DND-41 (cell line): ENCODE measurements around the gene TMEM131L.

ENCODE experiments used
- ATAC-seq: fragments of 200-7000 bp; cut with Tn5 transposase; 3 replicates; pipeline ENCODE4 v1.9.1; 2021; ENCODE audit warnings: low read depth; ENCODE audit not compliant: insufficient read depth
- DNase-seq: peaks from one replicate; pipeline ENCODE4 v3.0.0-alpha.2; 2020
- H2AFZ ChIP-seq: 2 replicates; pipeline ENCODE4 v1.6.0; 2012; ENCODE audit warnings: low read depth, low read length
- H3K27ac ChIP-seq: 2 replicates; pipeline ENCODE4 v1.5.1; 2012; ENCODE audit warnings: low read length, inconsistent platforms
- H3K27me3 ChIP-seq: fragments of 200-600 bp; sonication (generic); 2 replicates; pipeline ENCODE4 v1.6.0; 2012; ENCODE audit warnings: low read length, mild to moderate bottlenecking, inconsistent platforms; ENCODE audit not compliant: insufficient read depth, poor library complexity
- H3K36me3 ChIP-seq: 2 replicates; pipeline ENCODE4 v1.5.1; 2012; ENCODE audit warnings: low read length, inconsistent platforms; ENCODE audit not compliant: insufficient read depth
- H3K4me1 ChIP-seq: 2 replicates; pipeline ENCODE4 v1.5.1; 2012; ENCODE audit warnings: mild to moderate bottlenecking, low read length; ENCODE audit not compliant: insufficient read depth
- H3K4me2 ChIP-seq: 2 replicates; pipeline ENCODE4 v1.6.0; 2012; ENCODE audit warnings: mild to moderate bottlenecking, moderate library complexity, low read length, inconsistent platforms; ENCODE audit not compliant: insufficient read depth
- H3K4me3 ChIP-seq, 2 experiments: fragments of 200-600 bp in 1 of 2; shearing (Covaris generic) in 1 of 2; 2 replicates each; pipeline ENCODE4 v1.5.1; 2012 to 2016; ENCODE audit warnings: inconsistent platforms in 2 of 2, low read length in 2 of 2, mild to moderate bottlenecking in 2 of 2, low read depth in 1 of 2, moderate library complexity in 1 of 2
- H3K79me2 ChIP-seq: 2 replicates; pipeline ENCODE4 v1.6.0; 2012; ENCODE audit warnings: low read length, inconsistent platforms; ENCODE audit not compliant: insufficient read depth
- H3K9ac ChIP-seq: 2 replicates; pipeline ENCODE4 v1.6.0; 2012; ENCODE audit warnings: low read depth, mild to moderate bottlenecking, inconsistent platforms, low read length, moderate library complexity
- H3K9me3 ChIP-seq: 2 replicates; pipeline ENCODE4 v1.5.1; 2012; ENCODE audit warnings: low read length, moderate library complexity, mild to moderate bottlenecking, inconsistent platforms; ENCODE audit not compliant: insufficient read depth, severe bottlenecking
- H4K20me1 ChIP-seq: 2 replicates; pipeline ENCODE4 v1.6.0; 2012; ENCODE audit warnings: low read length; ENCODE audit not compliant: insufficient read depth
- CTCF ChIP-seq: IDR thresholded peaks from 2 replicates; pipeline ENCODE4 v1.5.1; 2012; ENCODE audit warnings: borderline replicate concordance, low read length, moderate library complexity, mild to moderate bottlenecking; ENCODE audit not compliant: poor library complexity, severe bottlenecking; ENCODE audit errors: extremely low read depth
- EZH2 ChIP-seq: IDR thresholded peaks from 3 replicates; pipeline ENCODE4 v1.6.1; 2012; ENCODE audit warnings: borderline replicate concordance, low read depth, mild to moderate bottlenecking, moderate library complexity, low read length, inconsistent platforms; ENCODE audit not compliant: severe bottlenecking

TMEM131L gene

DNA sequence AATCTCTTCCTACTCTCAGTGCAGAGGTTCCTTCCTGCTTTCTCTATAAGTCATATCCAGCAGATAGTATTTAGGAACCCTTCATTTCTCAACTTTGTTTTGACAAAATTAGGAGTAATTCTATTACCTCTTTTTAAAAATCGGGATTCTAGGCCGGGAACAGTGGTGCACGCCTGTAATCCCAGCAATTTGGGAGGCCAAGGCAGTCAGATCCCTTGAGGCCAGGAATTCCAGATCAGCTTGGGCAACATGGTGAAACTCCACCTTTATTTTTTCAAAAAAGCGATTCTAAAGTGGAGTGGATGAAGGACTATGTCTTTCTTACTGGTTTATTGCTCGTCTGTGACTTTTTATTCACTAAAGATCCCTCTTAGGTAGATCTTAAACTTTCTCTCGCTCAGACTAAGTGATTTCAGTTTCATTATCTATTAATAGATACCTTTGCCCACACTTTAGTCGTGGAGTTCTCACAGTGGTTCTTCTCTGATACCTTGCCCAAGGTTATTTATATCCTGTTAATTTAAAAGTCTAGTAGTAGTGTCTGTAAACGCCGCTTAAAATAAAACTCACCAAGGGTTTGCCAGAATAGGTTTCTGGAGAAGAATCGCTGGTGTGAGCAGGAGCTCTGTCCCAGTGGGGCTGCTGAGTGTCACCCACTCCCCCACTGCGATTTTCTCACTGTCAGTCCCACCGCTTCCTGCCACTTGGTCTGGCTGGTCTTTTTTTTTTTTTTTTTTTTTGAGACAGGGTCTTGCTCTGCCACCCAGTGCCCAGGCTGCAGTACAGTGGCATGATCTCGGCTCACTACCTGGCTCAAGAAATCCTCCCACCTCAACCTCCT lies 27.0 kb upstream of the TMEM131L start:
- Histone ChIP-seq H3K9ac (peak overlapping the region; percentile 74), H2AFZ (peak overlapping the region; percentile 60)

GRCh38 chr4:153439831-153440230 lies 26.3 kb upstream of the TMEM131L start:
- H2AFZ ChIP-seq, result no peak overlapping the region
- H3K79me2 ChIP-seq, result peaks cover 47% of the 10 kb centered on the region
- DNase-seq (no peak), ATAC-seq (no peak)
- no peaks in the 10 kb centered on the region for H3K27me3 ChIP-seq
- no peaks in the 10 kb centered on the region for H3K36me3 ChIP-seq
- H3K4me1 ChIP-seq, result peaks cover 61% of the 10 kb centered on the region
- H3K4me2 ChIP-seq, result peak overlapping the region; percentile 83
- H3K4me3 ChIP-seq, result peak overlapping the region in 1 of 2 experiments; percentile 63; a peak in 1 of 4 replicates
- TF ChIP-seq EZH2 (no peak), CTCF (no peak)
- peak overlapping the region; percentile 92 for H3K27ac ChIP-seq
- peak overlapping the region; percentile 74 for H3K9ac ChIP-seq
- H3K9me3 ChIP-seq, result no peaks in the 10 kb centered on the region
- no peaks in the 10 kb centered on the region for H4K20me1 ChIP-seq

More for the DNA sequence above, 27.0 kb upstream of the TMEM131L start:
- Histone ChIP-seq H3K27me3 (no peaks in the 10 kb centered on the region), H3K36me3 (no peaks in the 10 kb centered on the region), H3K79me2 (peaks cover 47% of the 10 kb centered on the region), H3K4me1 (peaks cover 68% of the 10 kb centered on the region), H3K27ac (peak overlapping the region; percentile 92), H3K9me3 (no peaks in the 10 kb centered on the region), H3K4me2 (peak overlapping the region; percentile 83), H3K4me3 (peak overlapping the region; percentile 36 to 63), H4K20me1 (no peaks in the 10 kb centered on the region)
- ATAC-seq (peak; percentile 77), DNase-seq (peak; percentile 81)
- no peak for TF ChIP-seq EZH2
- TF ChIP-seq CTCF, result peak; percentile 56

- Histone ChIP-seq H3K79me2 (peaks cover 41% of the 10 kb centered on the region), H3K27me3 (no peaks in the 10 kb centered on the region), H3K4me1 (peaks cover 55% of the 10 kb centered on the region), H3K36me3 (no peaks in the 10 kb centered on the region), H3K27ac (no peak overlapping the region), H2AFZ (no peak overlapping the region), H3K4me2 (no peak overlapping the region), H3K9me3 (no peaks in the 10 kb centered on the region), H4K20me1 (no peaks in the 10 kb centered on the region), H3K9ac (no peak overlapping the region), H3K4me3 (no peak overlapping the region)
- TF ChIP-seq EZH2 (no peak), CTCF (no peak)
- no peak for ATAC-seq
- no peak for DNase-seq
Observed at GRCh38 chr4:153440475-153440874, 25.7 kb upstream of the TMEM131L start.
